A549 (cell line): Measurements from ENCODE around the gene SNAP29. TPM values are rescaled to one million over a fixed set of nuclear protein-coding genes. Genes with fewer than 3 reads are reported as not detected.
A peak's percentile ranks its signal among the peaks of the same experiment; 100 is the strongest.

Experiments
- ATAC-seq, 2 experiments: fragments of 200-7000 bp in 1 of 2; fragments of >200 bp in 1 of 2; cut with Nextera tagmentation in 1 of 2; cut with Tn5 transposase in 1 of 2; 3 replicates each; pipeline versions ENCODE4 v1.8.0 to v1.9.1; 2018 to 2020; ENCODE audit warnings: mild to moderate bottlenecking in 1 of 2, moderate library complexity in 1 of 2
- CTCF ChIA-PET: fragments of 300-600 bp; sonication (Branson Sonifier 250); formaldehyde crosslinking; extraction: SDS; loops from one replicate; lab custom pipeline; 2021; ENCODE audit warnings: antibody characterized with exemption, inconsistent platforms; lab: Yijun Ruan, JAX
- POLR2A ChIA-PET: fragments of 350-600 bp; formaldehyde crosslinking; extraction: SDS; loops from one replicate; lab custom pipeline; 2021; ENCODE audit warnings: antibody characterized with exemption, inconsistent platforms; lab: Yijun Ruan, JAX
- DNase-seq, 2 experiments: peaks; one replicate each; pipeline versions ENCODE4 v3.0.0 to v3.0.0-alpha.2; 2011 to 2016; ENCODE audit warnings: low read depth in 1 of 2, low spot score in 1 of 2
- FAIRE-seq: peaks from 2 replicates; lab custom pipeline; 2011; peaks lifted over from hg19 to GRCh38; lab: Jason Lieb, UNC
- H3K27ac ChIP-seq, 2 experiments: fragments of >200 bp; sonication (Bioruptor Twin); formaldehyde crosslinking; 3 replicates each; pipeline ENCODE4 v1.5.1; 2016 to 2017
- H3K4me1 ChIP-seq: fragments of >200 bp; sonication (Bioruptor Twin); formaldehyde crosslinking; 3 replicates; pipeline ENCODE4 v1.6.1; 2016
- H3K4me2 ChIP-seq: fragments of >200 bp; sonication (Bioruptor Twin); formaldehyde crosslinking; 3 replicates; pipeline ENCODE4 v1.6.1; 2016
- H3K4me3 ChIP-seq: fragments of >200 bp; sonication (Bioruptor Twin); formaldehyde crosslinking; 3 replicates; pipeline ENCODE4 v1.5.1; 2016
- H3K9me3 ChIP-seq: fragments of >200 bp; sonication (Bioruptor Twin); formaldehyde crosslinking; 3 replicates; pipeline ENCODE4 v1.6.1; 2016
- CBX2 ChIP-seq: fragments of 200-600 bp; sonication (generic); IDR thresholded peaks from 2 replicates; pipeline ENCODE4 v1.6.1; 2016; ENCODE audit warnings: low read depth, mild to moderate bottlenecking, borderline replicate concordance
- CHD2 ChIP-seq: fragments of 150-350 bp; IDR thresholded peaks from 2 replicates; pipeline ENCODE4 v1.6.1; 2014; ENCODE audit warnings: low read length; ENCODE audit not compliant: partially characterized antibody
- CHD4 ChIP-seq: fragments of 200-600 bp; sonication (generic); IDR thresholded peaks from 2 replicates; pipeline ENCODE4 v1.6.1; 2016; ENCODE audit warnings: antibody characterized with exemption, mild to moderate bottlenecking, borderline replicate concordance
- EHF ChIP-seq: fragments of 250-450 bp; sonication (Bioruptor Pico); IDR thresholded peaks from 2 replicates; pipeline ENCODE4 v1.5.0; 2020; ENCODE audit warnings: mild to moderate bottlenecking
- EHMT2 ChIP-seq: fragments of 200-600 bp; sonication (generic); IDR thresholded peaks from 2 replicates; pipeline ENCODE4 v1.6.1; 2016; ENCODE audit warnings: antibody characterized with exemption, low read depth, mild to moderate bottlenecking, moderate library complexity
- EP300 ChIP-seq, 2 experiments: fragments of >200 bp; sonication (Bioruptor Twin); formaldehyde crosslinking; IDR thresholded peaks; 2 replicates in 1 of 2; 3 replicates in 1 of 2; pipeline ENCODE4 v1.6.1; 2016 to 2017
- HDAC2 ChIP-seq: fragments of 200-600 bp; sonication (generic); IDR thresholded peaks from 2 replicates; pipeline ENCODE4 v1.6.1; 2016
- JUN ChIP-seq, 2 experiments: fragments of >200 bp; sonication (Bioruptor Twin); formaldehyde crosslinking; IDR thresholded peaks; 2 replicates in 1 of 2; 3 replicates in 1 of 2; pipeline ENCODE4 v1.6.1; 2016 to 2017
- KDM1A ChIP-seq: fragments of 200-600 bp; sonication (generic); IDR thresholded peaks from 2 replicates; pipeline ENCODE4 v1.6.1; 2016; ENCODE audit warnings: low read depth, mild to moderate bottlenecking
- KDM5A ChIP-seq: fragments of 200-600 bp; sonication (generic); IDR thresholded peaks from 2 replicates; pipeline ENCODE4 v1.6.1; 2016; ENCODE audit warnings: antibody characterized with exemption, mild to moderate bottlenecking
- MAFK ChIP-seq: fragments of 450-650 bp; IDR thresholded peaks from 2 replicates; pipeline ENCODE4 v1.6.1; 2014; ENCODE audit not compliant: partially characterized antibody
- RFX5 ChIP-seq: fragments of 450-650 bp; IDR thresholded peaks from 2 replicates; pipeline ENCODE4 v1.7.1; 2014; ENCODE audit warnings: antibody characterized with exemption, mild to moderate bottlenecking, moderate library complexity
- SREBF2 ChIP-seq: fragments of 450-650 bp; IDR thresholded peaks from 2 replicates; pipeline ENCODE4 v1.6.1; 2014; ENCODE audit warnings: mild to moderate bottlenecking, moderate library complexity
- ZFP36 ChIP-seq: fragments of 450-650 bp; IDR thresholded peaks from 2 replicates; pipeline ENCODE4 v1.6.1; 2014; ENCODE audit warnings: borderline replicate concordance; ENCODE audit not compliant: partially characterized antibody
- WGBS: methylation state at CpG from one replicate; pipeline ENCODE4 v1.1.6; 2017; ENCODE audit errors: missing lambda C conversion rate; 5-methylcytosine and 5-hydroxymethylcytosine counted together
- polyA plus RNA-seq, 4 experiments: library from polyadenylated mRNA; depleted of rRNA in 3 of 4; stranded (reverse); fragments of >200 nt; fragmentation: RNase III in 1 of 4; extraction: RNeasy Plus Mini Kit Qiagen cat#74134 plus additional on column Dnase treatment in 1 of 4; gene quantifications; 2 replicates in 3 of 4; 3 replicates in 1 of 4; pipeline ENCODE4 v1.2.3, GENCODE V29; 2011 to 2017
- TF ChIP-seq, protein P1 (sequence below): fragments of >200 bp; sonication (Bioruptor Twin); formaldehyde crosslinking; IDR thresholded peaks from 3 replicates; pipeline ENCODE4 v1.5.1; 2016
- TF ChIP-seq, protein P2 (sequence below): fragments of 250-450 bp; sonication (Bioruptor Pico); IDR thresholded peaks from 2 replicates; pipeline ENCODE4 v1.5.0; 2021; ENCODE audit warnings: mild to moderate bottlenecking, moderate library complexity, borderline replicate concordance
- TF ChIP-seq, protein P3 (sequence below): fragments of 200-600 bp; sonication (generic); IDR thresholded peaks from 2 replicates; pipeline ENCODE4 v1.6.1; 2016; ENCODE audit warnings: antibody characterized with exemption, mild to moderate bottlenecking, moderate library complexity
- TF ChIP-seq, protein P4 (sequence below): fragments of >200 bp; sonication (Bioruptor Twin); formaldehyde crosslinking; IDR thresholded peaks from 3 replicates; pipeline ENCODE4 v1.6.1; 2016

The SNAP29 gene
- polyA plus RNA-seq, 2 of the 4 experiments (the other 2 are of a cell fraction) = 14.2 to 20.1 TPM

DNA sequence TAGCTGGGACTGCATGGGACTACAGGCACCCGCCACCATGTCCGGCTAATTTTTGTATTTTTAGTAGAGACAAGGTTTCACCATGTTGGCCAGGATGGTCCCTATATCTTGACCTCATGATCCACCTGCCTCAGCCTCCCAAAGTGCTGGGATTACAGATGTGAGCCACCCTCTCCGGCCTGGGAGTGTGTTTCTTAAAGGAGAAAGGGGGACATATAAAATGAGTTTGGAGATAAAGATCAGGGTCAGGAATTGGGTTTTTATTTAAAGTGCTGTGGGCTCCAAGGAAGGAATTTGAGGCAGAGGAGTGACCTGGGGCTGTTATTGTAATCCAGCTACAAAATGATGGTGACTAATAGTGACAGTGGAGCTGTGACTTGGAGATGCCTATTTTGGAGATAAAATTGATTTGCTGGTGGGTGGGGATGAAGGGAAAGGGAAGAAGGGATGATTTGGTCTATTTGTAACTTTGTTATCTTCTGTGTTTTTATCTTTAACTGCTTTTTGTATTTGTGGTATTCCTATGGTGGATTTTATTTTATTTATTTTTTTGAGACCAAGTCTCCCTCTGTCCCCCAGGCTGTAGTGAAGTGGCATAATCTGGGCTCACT, 63.4 kb downstream of the SNAP29 start:
- H3K9me3 ChIP-seq = no peaks in the 10 kb centered on the region
- no peak overlapping the region for H3K27ac ChIP-seq
- ChIA-PET CTCF (interaction anchor here (0.8 to 2.4 kb wide), 4 partner anchors 37 to 120 kb away, joined by 3 to 11 read pairs (median 6); no protein-coding TSS in a partner anchor), POLR2A (no interaction called here)
- WGBS = 42% methylated on average over 3 of the region's 3 CpGs
- ATAC-seq (no peak), DNase-seq (no peak), FAIRE-seq (no peak)
- no peak overlapping the region for H3K4me3 ChIP-seq
- H3K4me1 ChIP-seq = peaks cover 27% of the 10 kb centered on the region
- TF ChIP-seq HDAC2 (no peak), EHMT2 (no peak)
- peak overlapping the region; percentile 16; the same call in 1 of the 3 replicates for H3K4me2 ChIP-seq

DNA sequence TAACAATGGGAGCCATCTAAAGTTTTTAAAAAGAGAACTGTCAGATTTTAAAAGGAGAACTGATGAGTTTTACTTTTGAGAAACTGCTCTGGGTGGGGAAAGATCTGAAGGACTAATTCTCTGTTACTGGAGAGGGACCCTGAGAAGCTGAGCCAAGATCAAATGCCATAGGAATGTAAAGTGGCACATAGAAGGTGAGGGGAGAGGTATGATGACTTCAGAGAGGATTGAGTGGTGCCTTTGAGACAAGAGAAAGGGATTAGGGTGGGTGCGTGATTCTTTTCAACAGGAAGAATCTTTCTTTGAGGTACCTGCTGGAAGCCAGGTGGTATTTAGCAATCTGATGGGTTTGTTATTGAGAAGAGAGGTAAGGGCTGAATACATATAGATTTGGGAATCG, 67.4 kb downstream of the SNAP29 start:
- Histone ChIP-seq H3K4me1 (peaks cover 14% of the 10 kb centered on the region; the same call in 2 of the 3 replicates), H3K27ac (no peak overlapping the region), H3K4me3 (no peak overlapping the region), H3K4me2 (no peak overlapping the region), H3K9me3 (no peaks in the 10 kb centered on the region)
- ChIA-PET CTCF (interaction anchor here (1.3 to 2.5 kb wide), 5 partner anchors 9 to 40 kb away, joined by 3 to 18 read pairs (median 4); partner anchors contain the start of gene CRKL), POLR2A (interaction anchor here (1.1 kb wide), 1 partner anchor 56 kb away, joined by 3 read pairs; the partner anchor contains the start of gene LZTR1)
- DNase-seq = no peak
- 95% methylated on average over 2 of the region's 2 CpGs for WGBS
- ATAC-seq = no peak
- TF ChIP-seq KDM1A (no peak), SREBF2 (no peak), CHD2 (no peak), EHF (CRISPR knock-in tag) (no peak), MAFK (no peak), JUN (IDR thresholded peaks at IDR 0.05) (no peak), RFX5 (no peak), CBX2 (no peak), KDM5A (no peak), CHD4 (no peak), ZFP36 (no peak), EP300 (IDR thresholded peaks at IDR 0.05) (no peak)
- TF ChIP-seq, protein P1, sequence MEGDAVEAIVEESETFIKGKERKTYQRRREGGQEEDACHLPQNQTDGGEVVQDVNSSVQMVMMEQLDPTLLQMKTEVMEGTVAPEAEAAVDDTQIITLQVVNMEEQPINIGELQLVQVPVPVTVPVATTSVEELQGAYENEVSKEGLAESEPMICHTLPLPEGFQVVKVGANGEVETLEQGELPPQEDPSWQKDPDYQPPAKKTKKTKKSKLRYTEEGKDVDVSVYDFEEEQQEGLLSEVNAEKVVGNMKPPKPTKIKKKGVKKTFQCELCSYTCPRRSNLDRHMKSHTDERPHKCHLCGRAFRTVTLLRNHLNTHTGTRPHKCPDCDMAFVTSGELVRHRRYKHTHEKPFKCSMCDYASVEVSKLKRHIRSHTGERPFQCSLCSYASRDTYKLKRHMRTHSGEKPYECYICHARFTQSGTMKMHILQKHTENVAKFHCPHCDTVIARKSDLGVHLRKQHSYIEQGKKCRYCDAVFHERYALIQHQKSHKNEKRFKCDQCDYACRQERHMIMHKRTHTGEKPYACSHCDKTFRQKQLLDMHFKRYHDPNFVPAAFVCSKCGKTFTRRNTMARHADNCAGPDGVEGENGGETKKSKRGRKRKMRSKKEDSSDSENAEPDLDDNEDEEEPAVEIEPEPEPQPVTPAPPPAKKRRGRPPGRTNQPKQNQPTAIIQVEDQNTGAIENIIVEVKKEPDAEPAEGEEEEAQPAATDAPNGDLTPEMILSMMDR = no peak
- TF ChIP-seq, protein P2, sequence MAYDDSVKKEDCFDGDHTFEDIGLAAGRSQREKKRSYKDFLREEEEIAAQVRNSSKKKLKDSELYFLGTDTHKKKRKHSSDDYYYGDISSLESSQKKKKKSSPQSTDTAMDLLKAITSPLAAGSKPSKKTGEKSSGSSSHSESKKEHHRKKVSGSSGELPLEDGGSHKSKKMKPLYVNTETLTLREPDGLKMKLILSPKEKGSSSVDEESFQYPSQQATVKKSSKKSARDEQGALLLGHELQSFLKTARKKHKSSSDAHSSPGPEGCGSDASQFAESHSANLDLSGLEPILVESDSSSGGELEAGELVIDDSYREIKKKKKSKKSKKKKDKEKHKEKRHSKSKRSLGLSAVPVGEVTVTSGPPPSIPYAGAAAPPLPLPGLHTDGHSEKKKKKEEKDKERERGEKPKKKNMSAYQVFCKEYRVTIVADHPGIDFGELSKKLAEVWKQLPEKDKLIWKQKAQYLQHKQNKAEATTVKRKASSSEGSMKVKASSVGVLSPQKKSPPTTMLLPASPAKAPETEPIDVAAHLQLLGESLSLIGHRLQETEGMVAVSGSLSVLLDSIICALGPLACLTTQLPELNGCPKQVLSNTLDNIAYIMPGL = no peak
- TF ChIP-seq, protein P3, sequence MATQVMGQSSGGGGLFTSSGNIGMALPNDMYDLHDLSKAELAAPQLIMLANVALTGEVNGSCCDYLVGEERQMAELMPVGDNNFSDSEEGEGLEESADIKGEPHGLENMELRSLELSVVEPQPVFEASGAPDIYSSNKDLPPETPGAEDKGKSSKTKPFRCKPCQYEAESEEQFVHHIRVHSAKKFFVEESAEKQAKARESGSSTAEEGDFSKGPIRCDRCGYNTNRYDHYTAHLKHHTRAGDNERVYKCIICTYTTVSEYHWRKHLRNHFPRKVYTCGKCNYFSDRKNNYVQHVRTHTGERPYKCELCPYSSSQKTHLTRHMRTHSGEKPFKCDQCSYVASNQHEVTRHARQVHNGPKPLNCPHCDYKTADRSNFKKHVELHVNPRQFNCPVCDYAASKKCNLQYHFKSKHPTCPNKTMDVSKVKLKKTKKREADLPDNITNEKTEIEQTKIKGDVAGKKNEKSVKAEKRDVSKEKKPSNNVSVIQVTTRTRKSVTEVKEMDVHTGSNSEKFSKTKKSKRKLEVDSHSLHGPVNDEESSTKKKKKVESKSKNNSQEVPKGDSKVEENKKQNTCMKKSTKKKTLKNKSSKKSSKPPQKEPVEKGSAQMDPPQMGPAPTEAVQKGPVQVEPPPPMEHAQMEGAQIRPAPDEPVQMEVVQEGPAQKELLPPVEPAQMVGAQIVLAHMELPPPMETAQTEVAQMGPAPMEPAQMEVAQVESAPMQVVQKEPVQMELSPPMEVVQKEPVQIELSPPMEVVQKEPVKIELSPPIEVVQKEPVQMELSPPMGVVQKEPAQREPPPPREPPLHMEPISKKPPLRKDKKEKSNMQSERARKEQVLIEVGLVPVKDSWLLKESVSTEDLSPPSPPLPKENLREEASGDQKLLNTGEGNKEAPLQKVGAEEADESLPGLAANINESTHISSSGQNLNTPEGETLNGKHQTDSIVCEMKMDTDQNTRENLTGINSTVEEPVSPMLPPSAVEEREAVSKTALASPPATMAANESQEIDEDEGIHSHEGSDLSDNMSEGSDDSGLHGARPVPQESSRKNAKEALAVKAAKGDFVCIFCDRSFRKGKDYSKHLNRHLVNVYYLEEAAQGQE = no peak
- TF ChIP-seq, protein P4, sequence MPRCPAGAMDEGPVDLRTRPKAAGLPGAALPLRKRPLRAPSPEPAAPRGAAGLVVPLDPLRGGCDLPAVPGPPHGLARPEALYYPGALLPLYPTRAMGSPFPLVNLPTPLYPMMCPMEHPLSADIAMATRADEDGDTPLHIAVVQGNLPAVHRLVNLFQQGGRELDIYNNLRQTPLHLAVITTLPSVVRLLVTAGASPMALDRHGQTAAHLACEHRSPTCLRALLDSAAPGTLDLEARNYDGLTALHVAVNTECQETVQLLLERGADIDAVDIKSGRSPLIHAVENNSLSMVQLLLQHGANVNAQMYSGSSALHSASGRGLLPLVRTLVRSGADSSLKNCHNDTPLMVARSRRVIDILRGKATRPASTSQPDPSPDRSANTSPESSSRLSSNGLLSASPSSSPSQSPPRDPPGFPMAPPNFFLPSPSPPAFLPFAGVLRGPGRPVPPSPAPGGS = no peak
- FAIRE-seq = no peak
